NCI-H748 (cell line): ENCODE measurements around the gene TSPAN14.
A peak's percentile ranks its signal among the peaks of the same experiment; 100 is the strongest.

Experiments used
- DNase-seq: peaks from one replicate; lab custom pipeline; 2025; ENCODE audit not compliant: unreplicated experiment; lab: John Stamatoyannopoulos, UW

TSPAN14 gene

DNA sequence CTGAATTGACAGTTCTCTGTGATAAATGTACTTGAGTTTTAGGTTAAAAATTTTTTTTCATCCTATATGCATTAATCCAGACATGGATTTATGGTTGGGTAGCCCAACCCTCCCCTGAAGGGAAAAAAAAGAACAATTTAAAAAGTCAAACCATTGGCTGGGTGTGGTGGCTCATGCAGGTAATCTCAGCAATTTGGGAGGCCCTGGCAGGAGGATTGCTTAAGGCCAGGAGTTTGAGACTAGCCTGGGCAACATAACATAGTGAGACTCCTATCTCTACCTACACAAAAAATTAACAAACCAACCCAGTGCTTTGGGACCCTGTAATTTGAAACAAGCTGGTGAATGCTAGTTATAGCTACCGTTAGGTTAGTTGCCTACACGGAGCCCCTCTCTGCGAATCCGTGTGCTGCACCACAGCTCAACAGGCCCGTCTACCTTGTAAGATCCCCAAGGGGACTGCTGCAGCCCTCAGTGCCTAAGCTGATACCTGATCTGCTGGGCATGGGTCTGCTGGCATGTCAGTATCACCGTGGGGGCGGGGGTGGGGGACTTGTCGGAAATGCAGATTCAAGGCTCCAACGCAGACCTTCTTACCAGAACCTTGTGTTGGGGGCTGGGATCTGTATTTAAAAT is 32.8 kb downstream of the TSPAN14 start:
- no peak for DNase-seq

DNA sequence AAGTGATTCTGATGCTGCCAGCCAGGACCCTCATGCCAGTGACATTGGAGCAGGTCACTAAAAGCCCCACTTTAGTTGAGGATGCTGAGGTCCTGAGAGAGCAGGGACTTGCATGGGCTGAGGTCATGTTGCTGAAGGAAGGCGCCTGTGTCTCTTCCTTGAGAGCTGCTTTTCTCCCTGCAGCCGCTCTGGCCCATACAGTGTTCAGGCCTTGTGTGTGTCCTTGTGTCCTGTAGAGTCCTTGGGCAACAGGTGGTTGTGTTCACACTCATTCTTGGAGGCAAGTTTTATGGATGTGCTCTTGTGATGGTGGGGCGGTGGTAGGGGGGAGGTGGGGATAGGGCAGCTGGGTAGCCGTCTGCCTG is 33.3 kb downstream of the TSPAN14 start:
- no peak for DNase-seq

- DNase-seq, result no peak
Measured at GRCh38 chr10:80487791-80488538, 33.9 kb downstream of the TSPAN14 start.

DNA sequence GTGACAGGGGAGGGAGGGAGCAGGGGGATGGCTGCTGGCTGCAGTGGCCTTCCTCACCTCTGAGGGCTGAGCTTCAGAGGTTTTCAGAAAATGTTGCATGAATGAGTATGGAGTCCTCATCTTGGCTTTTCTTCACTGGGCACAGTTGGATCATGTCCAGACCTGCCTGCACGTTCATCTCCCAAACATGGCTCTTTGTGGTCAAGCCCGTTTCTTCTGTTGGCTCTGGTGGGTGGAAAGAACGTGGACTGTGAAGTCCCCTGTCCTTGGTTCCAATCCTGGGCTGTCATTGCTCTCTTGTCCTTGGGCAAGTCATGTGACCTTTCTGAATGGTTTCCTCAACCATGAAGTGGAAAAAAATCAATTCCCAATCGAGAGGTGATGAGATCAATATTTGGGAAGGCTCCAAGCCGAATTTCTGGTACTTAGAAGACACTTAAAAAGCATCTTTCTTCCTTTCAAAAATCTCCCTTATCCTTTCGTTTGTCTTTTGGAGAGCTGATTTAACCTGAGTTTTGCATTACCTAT is 34.5 kb downstream of the TSPAN14 start:
- DNase-seq, result no peak

- no peak for DNase-seq
Measured at GRCh38 chr10:80489371-80490112, 35.4 kb downstream of the TSPAN14 start.

DNA sequence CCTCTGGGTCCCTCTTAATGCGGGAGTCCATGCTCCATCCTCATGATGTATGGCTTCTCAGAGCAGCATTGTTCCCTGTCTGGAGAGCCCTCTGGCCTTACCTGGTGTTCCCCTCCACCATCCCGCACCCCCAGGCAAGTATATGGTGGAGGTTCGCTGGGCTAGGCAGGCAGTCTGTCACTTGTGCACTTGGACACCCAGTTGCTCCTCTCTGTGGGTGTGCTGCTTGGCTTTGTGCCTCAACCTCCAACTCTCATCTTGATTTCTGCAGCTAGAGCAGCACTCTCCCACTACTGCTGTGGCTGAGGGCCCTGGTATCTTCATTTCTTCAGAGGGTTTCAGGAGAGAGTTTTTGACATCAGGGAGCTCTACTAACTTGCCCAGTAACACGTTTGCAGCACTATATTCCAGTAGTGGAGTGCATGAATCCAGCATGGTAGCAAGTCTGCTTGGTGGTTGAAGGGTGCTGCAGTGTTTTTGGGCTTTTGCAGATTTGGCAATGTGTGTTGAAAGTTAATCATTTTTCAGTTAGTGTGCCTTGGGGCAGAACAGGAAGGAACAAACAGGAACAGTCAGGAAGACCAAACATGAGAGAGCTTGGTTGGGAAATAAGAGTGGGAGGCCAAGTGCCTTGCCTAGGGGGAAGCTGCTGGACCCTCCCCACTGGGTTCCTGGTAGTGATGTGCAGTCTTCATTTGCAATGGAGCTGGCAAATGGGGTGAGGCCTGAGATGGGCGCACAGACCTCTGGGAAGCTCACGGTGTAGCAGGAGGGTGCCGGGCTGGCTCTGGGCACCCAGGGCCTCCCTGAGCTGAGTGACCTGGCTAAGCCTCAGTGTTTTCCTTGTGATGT is 37.4 kb downstream of the TSPAN14 start:
- DNase-seq, result no peak

GRCh38 chr10:80492848-80493521 is 38.9 kb downstream of the TSPAN14 start:
- DNase-seq, result no peak

DNA sequence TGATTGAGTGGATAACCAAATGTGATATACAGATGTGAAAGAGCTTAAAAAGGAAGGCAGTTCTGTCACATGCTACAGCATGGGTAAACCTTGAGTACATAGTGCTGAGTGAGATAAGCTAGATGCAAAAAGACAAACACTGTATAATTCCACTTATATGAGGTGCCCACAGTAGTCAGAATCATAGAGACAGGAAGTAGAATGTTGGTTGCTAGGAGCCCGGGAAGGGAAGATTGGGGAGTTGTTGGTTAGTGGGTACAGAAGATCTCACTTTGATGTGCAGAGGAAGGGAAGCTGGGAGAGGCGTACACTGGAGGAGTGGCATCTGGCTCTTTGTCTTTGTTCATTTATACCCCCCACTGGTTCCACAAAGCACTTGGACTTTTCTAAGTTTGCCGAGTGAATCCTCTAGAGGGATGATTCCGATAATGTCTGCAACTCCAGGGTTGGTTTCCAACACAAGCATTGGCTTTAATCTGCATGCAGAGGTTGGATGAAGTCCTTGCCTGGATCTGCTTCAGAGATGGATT is 39.5 kb downstream of the TSPAN14 start:
- no peak for DNase-seq

- no peak for DNase-seq
Measured at GRCh38 chr10:80496555-80497172, 42.6 kb downstream of the TSPAN14 start.

- DNase-seq, result peak; percentile 31
Measured at GRCh38 chr10:80497187-80498077, 43.3 kb downstream of the TSPAN14 start.

DNA sequence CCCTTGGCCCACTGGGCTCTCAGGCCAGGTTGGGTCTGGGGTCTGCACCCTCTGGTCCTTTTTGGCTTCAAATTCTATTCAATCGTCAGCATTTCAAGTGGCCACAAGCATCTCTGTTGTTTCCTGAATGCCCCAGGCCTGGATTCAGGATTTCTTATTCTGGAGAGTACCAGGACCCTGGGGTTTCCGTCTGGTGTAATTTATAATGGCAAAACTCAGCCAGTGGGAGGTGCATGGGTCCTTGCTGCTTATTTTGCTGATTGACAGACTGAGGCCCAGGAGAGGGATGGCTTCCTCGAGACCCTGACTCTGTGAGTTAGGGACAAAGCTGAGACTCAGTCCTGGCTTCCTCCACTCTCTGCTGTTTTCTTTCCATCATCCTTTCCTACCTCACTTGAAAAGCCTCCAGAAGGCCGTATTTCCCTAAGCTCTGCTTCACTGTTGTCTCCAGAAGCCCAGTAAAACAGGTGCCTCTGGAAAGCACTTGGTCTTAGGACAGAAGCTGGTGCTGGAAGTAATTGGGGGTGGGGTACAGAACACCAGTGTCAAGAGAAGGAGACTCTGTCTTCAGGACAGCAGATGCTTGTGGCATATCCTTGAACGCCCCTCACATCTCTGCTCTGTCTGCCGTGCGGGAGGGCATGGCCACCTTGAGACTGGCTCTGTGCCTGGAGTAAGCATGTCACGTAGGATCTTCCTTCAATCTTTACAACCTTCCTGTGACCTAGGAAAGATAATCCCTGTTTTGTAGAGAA is 44.1 kb downstream of the TSPAN14 start:
- no peak for DNase-seq

GRCh38 chr10:80498833-80499741 is 45.0 kb downstream of the TSPAN14 start:
- DNase-seq, result no peak

DNA sequence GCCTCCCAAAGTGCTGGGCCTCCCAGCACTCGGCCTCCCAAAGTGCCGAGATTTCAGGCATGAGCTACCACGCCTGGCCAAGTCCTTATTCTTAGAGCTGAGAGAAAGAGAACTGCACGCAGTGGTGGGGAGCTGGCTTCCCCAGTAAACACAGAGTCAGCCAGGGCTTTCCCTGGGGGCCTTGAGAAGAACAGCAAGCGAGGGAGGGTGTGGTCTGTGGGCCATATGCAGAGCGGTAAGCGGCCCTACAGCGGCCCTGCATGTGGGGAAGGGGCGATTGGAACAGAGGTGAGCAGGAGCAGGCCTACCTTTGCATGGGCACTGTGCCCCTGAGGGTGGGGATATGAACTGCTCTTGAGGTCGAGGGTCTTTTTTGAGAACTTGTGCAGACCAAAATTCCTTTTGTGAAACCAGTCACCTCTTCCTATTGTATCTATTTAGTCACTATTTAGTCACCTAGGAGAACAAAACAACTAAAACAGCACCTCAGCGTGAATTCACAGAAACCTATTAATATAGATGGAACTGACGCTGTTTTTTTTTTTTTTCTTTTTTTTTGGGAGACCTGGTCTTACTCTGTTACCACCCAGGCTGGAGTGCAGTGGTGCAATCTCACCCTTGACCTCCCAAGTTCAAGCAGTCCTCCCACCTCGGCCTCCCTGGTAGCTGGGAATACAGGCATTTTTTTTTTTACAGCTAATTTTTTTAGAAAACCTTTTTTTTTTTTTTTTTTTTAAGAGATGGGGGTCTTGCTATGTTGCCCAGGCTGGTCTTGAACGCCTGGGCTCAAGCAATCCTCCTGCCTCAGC is 46.7 kb downstream of the TSPAN14 start:
- DNase-seq, result no peak

- no peak for DNase-seq
Measured at GRCh38 chr10:80501381-80501912, 47.3 kb downstream of the TSPAN14 start.

GRCh38 chr10:80501913-80502521 is 47.9 kb downstream of the TSPAN14 start:
- no peak for DNase-seq
